ENCODE results near the gene ZMYM4.

The ZMYM4 gene

GRCh38 chr1:35278886-35279554 lies 10.5 kb downstream of the ZMYM4 start:
- DNase-seq: no peak

DNA sequence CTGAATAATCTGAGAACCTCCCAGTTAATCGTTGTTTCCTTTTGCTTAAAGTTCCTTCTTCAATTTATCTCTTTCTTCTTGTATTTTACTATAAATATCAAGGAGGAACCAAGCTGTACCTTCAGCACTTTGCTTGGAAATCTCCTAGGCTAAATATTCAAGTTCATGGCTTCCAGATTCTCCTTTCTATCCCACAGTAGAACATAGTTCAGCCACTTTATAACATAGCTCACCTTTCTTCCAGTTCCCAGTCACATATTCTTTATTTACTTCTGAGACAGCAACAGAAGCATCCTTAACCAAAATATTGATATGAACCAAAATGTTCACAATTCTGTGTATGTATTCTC lies 11.0 kb downstream of the ZMYM4 start:
- no peak for DNase-seq

- no peak for DNase-seq
These were observed 11.5 kb downstream of the ZMYM4 start for GRCh38 chr1:35280006-35280405.

DNA sequence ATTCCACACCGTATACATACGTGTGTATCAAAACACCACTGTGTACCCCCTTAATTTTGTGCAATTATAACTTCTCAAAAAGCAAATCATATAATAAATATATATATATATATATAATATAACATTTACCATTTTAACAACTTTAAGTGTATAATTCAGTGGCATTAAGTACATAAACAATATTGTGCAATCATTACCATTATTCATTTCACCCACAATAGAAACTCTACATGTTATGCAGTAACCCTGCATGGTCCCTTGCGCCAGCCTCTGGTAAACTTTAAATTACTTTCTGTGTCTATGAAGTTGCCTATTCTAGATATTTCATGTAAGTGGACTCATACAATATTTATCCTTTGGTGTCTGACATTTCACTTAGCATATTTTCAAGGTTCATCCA lies 13.1 kb downstream of the ZMYM4 start:
- no peak for DNase-seq

- no peak for DNase-seq
These were observed 13.7 kb downstream of the ZMYM4 start for GRCh38 chr1:35282172-35282571.

- no peak for DNase-seq
These were observed 16.3 kb downstream of the ZMYM4 start for GRCh38 chr1:35284852-35285251.

DNA sequence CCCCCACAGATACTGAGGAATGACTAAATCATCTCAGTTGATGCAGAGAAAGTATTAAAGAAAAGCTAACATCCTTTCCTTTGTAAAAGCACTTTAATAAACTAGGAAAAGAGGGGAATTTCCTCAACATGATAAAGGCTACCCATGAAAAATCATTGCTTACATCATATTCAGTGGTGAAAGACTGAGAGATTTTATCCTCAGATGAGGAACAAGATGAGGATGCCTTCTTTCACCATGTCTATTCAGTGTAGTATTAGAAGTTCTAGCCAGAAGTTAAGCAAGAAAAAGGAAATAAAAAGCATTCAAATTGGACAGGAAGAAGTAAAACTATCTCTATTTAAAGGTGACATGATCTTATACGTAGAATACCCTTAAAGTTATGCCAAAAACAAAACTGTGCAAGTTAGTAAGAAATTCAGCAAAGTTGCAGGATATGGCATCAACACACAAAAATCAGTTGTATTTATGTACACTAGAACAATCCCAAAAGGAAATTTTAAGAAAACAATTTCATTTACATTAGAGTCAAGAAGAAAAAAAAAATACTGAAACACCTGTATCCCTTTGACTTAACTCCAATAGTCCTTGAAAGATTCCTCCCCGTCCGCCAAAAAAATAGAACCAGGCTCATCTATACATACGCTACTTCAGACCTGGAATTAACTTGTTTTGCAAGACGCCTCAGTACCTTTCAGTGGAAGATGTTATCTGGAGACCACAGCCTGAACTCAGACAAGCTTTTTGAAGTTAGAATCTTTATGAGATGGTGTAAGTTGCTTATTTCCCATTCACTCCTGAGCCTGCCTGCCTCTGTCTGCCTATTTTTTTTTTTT lies 17.5 kb downstream of the ZMYM4 start:
- DNase-seq: no peak

DNA sequence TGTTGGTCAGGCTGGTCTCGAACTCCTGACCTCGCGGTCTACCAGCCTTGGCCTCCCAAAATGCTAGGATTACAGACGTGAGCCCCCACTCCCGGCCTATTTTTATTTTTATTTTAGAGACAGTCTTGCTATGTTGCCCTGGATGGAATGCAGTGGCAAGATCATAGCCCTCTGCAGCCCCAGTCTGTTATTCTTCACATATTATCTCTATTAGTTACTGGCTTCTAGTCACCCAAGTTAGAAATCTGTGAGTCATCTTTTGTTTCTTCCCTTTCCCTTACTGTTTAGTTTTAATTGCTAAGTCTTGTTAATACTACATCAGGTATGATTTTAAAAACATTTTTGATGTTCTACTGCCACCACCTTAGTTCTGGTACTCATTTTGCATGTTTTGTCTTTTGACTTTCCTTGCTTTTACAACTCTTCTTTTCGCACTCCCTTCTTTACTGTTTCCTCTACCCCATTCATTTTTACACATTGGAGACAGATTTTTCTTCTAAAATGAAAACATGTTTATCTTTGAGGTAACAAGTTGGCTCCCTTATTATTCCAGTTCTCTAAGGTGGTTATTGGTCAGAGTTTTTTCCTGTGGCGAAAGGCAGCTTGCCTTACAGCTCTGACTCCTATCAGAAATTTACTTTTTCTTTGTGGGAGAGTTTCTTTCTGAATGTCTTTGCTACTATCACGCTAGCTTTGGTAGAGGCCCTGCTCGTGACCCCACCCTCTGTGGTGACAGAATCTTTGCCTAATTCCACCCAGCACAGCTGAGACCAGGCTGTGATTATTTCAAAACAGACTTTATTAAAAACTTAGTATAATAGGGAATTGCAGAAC lies 19.5 kb downstream of the ZMYM4 start:
- no peak for DNase-seq

DNA sequence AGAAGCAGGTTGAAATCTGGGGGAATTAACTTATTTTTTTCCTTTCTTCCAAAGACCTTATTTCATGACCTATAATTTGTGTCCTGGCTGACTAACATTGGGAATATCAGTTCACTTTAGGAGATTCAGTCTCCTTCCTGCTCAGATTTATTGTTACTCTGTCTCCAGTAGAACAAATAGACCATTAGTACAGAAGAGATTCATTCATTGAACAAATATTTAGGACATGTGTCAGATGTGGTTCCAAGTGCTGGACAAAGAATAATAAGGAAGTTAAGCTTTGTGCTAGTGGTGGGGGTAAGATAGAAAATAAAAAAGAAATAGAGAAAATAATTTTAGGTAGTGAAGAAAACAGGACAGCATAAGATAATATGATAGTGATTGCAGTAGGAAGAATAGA lies 20.3 kb downstream of the ZMYM4 start:
- DNase-seq: no peak

GRCh38 chr1:35290452-35290851 lies 21.9 kb downstream of the ZMYM4 start:
- no peak for DNase-seq

DNA sequence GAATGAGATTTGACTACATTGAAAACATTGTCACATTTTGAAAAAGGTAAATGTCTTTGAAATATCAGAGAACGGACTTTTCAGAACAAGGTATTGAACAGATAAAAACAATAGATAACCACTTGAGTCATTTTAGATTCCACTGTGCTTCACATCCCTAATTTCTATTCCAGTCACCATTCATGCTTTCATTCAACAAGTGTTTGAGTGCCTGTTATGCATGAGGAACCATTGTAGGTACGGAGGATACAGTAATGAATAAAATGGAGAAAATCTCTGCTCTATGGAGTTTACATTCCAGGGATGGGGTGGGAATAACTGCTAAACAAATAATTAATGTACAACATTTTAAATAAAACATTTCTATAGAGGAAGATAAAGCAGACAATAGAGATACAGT lies 26.3 kb downstream of the ZMYM4 start:
- no peak for DNase-seq

- DNase-seq: no peak
These were observed 29.4 kb downstream of the ZMYM4 start for GRCh38 chr1:35297886-35298285.

GRCh38 chr1:35298464-35298863 lies 30.0 kb downstream of the ZMYM4 start:
- no peak for DNase-seq

DNA sequence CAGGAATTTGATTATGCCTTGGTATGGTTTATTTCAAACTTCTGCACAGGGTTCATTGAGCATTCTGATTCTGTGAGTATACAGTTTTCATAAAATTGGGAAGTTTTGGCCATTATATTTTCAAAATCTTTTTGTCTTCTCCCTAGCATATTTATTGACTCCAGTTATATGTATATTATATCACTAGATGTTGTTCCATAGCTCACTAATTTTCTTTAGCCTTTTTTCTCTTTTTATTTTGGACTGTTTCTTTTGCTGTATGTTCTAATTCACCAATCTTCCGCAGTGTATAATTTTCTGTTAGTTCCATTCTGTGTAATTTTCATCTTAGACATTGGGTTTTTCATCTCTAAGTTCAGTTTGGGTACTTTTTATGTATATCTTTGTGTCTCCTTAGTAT lies 31.9 kb downstream of the ZMYM4 start:
- DNase-seq: no peak

- DNase-seq: no peak
These were observed 33.3 kb downstream of the ZMYM4 start for GRCh38 chr1:35301674-35302392.

DNA sequence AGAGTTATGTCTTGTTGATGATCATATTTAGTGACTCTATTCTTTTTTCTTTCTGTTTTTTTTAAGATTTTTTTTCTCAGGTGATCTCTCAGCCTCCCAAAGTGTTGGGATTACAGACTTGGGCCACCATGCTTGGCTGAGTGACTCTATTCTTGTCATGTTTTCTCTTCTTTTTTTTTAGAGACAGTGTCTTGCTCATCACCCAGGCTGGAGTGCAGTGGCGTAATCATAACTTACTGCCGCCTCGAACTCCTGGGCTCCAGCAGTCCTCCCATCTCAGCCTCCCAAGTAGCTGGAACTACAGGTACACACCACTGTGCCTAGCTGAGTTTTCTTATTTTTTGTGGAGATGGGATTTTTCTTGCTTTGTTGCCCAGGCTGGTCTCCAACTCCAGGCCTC lies 36.9 kb downstream of the ZMYM4 start:
- DNase-seq: no peak

DNA sequence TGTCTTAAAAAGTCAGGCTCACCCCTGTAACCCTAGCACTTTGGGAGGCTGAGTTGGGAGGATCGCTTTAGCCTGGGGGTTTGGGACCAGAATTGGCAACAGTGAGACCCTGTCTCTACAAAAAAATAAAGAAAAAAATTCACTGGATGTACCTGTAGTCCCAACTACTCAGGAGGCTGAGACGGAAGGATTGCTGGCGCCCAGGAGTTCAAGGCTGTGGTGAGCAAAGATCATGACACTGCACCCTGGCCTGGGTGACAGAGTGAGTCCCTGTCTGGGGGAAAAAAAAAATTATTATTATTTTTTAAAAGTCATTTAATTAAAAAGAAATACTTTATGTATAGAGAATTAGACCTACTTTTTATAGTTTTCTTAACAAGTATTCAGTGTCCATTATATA lies 47.1 kb downstream of the ZMYM4 start:
- no peak for DNase-seq

DNA sequence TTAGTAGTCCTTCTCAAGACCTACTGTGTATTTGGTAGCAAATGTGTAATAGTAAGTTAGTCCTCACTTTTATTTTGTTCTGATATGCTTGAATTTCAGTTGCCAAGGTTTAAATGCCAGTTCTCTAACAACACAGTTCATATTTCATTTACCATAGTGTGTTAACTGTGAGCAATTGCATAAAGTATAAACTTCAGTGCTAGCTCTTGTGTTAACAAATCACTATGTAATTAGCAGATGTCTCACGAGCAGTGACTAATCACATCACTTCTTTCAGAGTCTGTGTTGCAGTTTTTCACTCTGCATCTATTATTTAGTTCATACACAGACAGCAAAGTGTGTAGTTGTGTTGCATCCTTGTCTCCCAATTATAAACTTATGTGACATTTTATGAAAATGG lies 47.8 kb downstream of the ZMYM4 start:
- no peak for DNase-seq

- no peak for DNase-seq
These were observed 51.6 kb downstream of the ZMYM4 start for GRCh38 chr1:35319988-35320713.

DNA sequence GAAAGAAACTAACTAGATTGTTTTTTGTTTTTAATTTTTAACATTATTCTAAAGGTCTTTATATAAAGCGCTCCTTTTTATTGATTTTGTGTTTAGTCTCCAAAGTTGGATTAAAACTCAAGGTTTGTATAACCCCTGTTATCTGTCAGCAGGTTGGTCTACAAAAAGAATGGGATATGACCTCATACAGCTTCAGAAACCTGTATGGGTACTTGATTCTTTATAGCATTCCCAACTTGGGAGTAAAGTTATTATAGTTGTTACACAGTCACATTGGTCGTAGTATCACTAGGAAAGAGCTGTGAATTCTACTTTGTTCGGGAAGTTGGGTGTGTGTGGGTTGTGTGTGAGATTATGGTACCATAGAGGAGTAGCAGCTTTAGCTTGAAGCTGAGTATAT lies 52.4 kb downstream of the ZMYM4 start:
- no peak for DNase-seq

DNA sequence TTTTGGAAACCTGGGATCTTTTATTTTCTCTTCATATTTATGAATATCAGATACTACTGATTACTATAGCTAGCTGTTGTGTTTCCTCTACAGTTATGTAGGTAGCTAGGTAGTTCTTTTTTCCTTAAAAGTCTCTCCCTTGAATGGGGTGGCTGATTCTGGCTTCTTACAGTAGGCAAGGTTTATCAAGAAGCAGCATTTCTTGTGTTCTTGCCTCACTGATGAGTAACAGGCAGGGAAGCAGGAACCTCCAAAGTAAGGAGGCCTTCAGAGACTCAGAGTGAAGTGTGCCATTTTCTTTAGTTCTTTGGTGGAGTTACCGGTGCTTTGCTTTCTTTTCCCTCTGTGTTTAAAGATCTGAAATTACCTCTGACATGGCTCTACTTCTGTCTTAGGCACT lies 56.0 kb downstream of the ZMYM4 start:
- DNase-seq: no peak

DNA sequence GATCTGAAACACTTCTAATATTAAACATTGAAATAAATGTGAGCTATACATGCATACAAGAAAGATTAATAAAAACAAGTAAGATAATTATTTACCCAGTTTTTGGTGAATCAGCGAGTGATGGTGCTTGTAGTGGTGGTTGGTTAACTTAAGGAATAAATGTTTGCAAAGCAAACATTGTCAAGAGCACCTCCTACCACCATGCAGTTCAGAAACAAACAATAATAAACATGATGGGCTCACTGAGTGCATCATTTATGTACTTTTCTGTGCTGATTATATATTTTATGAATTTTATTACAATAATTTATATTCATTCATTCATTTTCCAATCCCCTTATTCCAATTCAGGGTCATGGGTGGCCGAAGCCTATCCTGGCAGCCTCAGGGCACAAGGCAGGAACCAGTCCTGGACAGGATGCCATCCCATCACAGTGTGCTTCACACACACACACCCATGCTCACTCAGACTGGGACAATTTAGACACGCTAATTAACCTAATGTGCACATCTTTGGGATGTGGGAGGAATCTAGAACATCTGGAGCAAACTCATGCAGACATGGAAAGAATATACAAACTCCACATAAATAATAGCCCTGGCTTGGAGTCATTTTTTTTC lies 57.8 kb downstream of the ZMYM4 start:
- DNase-seq: no peak
